DND-41 (cell line): ENCODE measurements around the gene SPATA6.
"Not testable (repeated sequence)": the region's sequence is repeated elsewhere in the genome, so short reads cannot be mapped to it uniquely, and the experiment has no call there.

Source experiments
- ATAC-seq: fragments of 200-7000 bp; cut with Tn5 transposase; 3 replicates; pipeline ENCODE4 v1.9.1; 2021; ENCODE audit warnings: low read depth; ENCODE audit not compliant: insufficient read depth
- DNase-seq: peaks from one replicate; pipeline ENCODE4 v3.0.0-alpha.2; 2020
- H2AFZ ChIP-seq: 2 replicates; pipeline ENCODE4 v1.6.0; 2012; ENCODE audit warnings: low read depth, low read length
- H3K27ac ChIP-seq: 2 replicates; pipeline ENCODE4 v1.5.1; 2012; ENCODE audit warnings: low read length, inconsistent platforms
- H3K27me3 ChIP-seq: fragments of 200-600 bp; sonication (generic); 2 replicates; pipeline ENCODE4 v1.6.0; 2012; ENCODE audit warnings: low read length, mild to moderate bottlenecking, inconsistent platforms; ENCODE audit not compliant: insufficient read depth, poor library complexity
- H3K36me3 ChIP-seq: 2 replicates; pipeline ENCODE4 v1.5.1; 2012; ENCODE audit warnings: low read length, inconsistent platforms; ENCODE audit not compliant: insufficient read depth
- H3K4me1 ChIP-seq: 2 replicates; pipeline ENCODE4 v1.5.1; 2012; ENCODE audit warnings: mild to moderate bottlenecking, low read length; ENCODE audit not compliant: insufficient read depth
- H3K4me2 ChIP-seq: 2 replicates; pipeline ENCODE4 v1.6.0; 2012; ENCODE audit warnings: mild to moderate bottlenecking, moderate library complexity, low read length, inconsistent platforms; ENCODE audit not compliant: insufficient read depth
- H3K4me3 ChIP-seq, 2 experiments: fragments of 200-600 bp in 1 of 2; shearing (Covaris generic) in 1 of 2; 2 replicates each; pipeline ENCODE4 v1.5.1; 2012 to 2016; ENCODE audit warnings: inconsistent platforms in 2 of 2, low read length in 2 of 2, mild to moderate bottlenecking in 2 of 2, low read depth in 1 of 2, moderate library complexity in 1 of 2
- H3K79me2 ChIP-seq: 2 replicates; pipeline ENCODE4 v1.6.0; 2012; ENCODE audit warnings: low read length, inconsistent platforms; ENCODE audit not compliant: insufficient read depth
- H3K9ac ChIP-seq: 2 replicates; pipeline ENCODE4 v1.6.0; 2012; ENCODE audit warnings: low read depth, mild to moderate bottlenecking, inconsistent platforms, low read length, moderate library complexity
- H3K9me3 ChIP-seq: 2 replicates; pipeline ENCODE4 v1.5.1; 2012; ENCODE audit warnings: low read length, moderate library complexity, mild to moderate bottlenecking, inconsistent platforms; ENCODE audit not compliant: insufficient read depth, severe bottlenecking
- H4K20me1 ChIP-seq: 2 replicates; pipeline ENCODE4 v1.6.0; 2012; ENCODE audit warnings: low read length; ENCODE audit not compliant: insufficient read depth
- EZH2 ChIP-seq: IDR thresholded peaks from 3 replicates; pipeline ENCODE4 v1.6.1; 2012; ENCODE audit warnings: borderline replicate concordance, low read depth, mild to moderate bottlenecking, moderate library complexity, low read length, inconsistent platforms; ENCODE audit not compliant: severe bottlenecking
- TF ChIP-seq, protein P1 (sequence below): IDR thresholded peaks from 2 replicates; pipeline ENCODE4 v1.5.1; 2012; ENCODE audit warnings: borderline replicate concordance, low read length, moderate library complexity, mild to moderate bottlenecking; ENCODE audit not compliant: poor library complexity, severe bottlenecking; ENCODE audit errors: extremely low read depth

SPATA6 gene

DNA sequence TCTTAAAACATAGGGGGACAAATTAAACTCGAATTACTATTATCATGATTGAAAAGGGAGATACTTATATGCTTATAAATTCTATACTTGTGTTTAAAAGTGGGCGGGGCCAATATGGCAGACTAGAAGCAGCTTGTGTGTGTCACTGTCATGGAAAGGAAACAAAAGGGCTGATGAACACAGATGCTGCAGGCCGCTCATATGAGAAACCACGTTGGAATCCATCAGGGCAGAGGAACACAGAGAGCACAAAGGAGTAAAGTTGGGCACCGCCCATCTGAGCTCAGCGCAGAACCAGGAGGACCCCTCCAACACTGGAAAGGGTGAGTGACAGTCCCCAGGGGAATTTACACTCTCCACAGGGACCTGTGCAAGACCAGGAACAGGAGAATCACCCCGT, 142.5 kb downstream of the SPATA6 start:
- DNase-seq = no peak
- ATAC-seq = no peak
- H3K79me2 ChIP-seq = no peaks in the 10 kb centered on the region
- H3K4me3 ChIP-seq = no peak overlapping the region
- no peak overlapping the region for H2AFZ ChIP-seq
- H3K4me2 ChIP-seq = no peak overlapping the region
- H3K9ac ChIP-seq = no peak overlapping the region
- no peaks in the 10 kb centered on the region for H3K36me3 ChIP-seq
- H4K20me1 ChIP-seq = no peaks in the 10 kb centered on the region
- no peaks in the 10 kb centered on the region for H3K4me1 ChIP-seq
- peaks cover 8% of the 10 kb centered on the region for H3K9me3 ChIP-seq
- H3K27me3 ChIP-seq = no peaks in the 10 kb centered on the region
- no peak overlapping the region for H3K27ac ChIP-seq
- no peak for TF ChIP-seq EZH2
- TF ChIP-seq, protein P1, sequence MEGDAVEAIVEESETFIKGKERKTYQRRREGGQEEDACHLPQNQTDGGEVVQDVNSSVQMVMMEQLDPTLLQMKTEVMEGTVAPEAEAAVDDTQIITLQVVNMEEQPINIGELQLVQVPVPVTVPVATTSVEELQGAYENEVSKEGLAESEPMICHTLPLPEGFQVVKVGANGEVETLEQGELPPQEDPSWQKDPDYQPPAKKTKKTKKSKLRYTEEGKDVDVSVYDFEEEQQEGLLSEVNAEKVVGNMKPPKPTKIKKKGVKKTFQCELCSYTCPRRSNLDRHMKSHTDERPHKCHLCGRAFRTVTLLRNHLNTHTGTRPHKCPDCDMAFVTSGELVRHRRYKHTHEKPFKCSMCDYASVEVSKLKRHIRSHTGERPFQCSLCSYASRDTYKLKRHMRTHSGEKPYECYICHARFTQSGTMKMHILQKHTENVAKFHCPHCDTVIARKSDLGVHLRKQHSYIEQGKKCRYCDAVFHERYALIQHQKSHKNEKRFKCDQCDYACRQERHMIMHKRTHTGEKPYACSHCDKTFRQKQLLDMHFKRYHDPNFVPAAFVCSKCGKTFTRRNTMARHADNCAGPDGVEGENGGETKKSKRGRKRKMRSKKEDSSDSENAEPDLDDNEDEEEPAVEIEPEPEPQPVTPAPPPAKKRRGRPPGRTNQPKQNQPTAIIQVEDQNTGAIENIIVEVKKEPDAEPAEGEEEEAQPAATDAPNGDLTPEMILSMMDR = no peak

DNA sequence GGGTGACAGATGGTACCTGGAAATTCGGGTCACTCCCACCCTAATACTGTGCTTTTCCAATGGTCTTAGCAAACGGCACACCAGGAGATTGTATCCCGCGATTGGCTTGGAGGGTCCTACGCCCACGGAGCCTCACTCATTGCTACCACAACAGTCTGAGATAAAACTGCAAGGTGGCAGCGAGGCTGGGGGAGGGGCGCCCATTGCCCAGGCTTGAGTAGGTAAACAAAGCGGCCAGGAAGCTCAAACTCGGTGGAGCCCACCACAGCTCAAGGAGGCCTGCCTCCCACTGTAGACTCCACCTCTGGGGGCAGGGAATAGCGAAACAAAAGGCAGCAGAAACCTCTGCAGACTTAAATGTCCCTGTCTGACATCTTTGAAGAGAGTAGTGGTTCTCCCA, 160.2 kb downstream of the SPATA6 start:
- not testable (repeated sequence) for H3K27me3 ChIP-seq, H3K27ac ChIP-seq, DNase-seq, ATAC-seq, H3K79me2 ChIP-seq, H3K4me2 ChIP-seq, H3K9ac ChIP-seq, H3K9me3 ChIP-seq, H3K4me1 ChIP-seq, H2AFZ ChIP-seq, H3K36me3 ChIP-seq, H4K20me1 ChIP-seq, H3K4me3 ChIP-seq

DNA sequence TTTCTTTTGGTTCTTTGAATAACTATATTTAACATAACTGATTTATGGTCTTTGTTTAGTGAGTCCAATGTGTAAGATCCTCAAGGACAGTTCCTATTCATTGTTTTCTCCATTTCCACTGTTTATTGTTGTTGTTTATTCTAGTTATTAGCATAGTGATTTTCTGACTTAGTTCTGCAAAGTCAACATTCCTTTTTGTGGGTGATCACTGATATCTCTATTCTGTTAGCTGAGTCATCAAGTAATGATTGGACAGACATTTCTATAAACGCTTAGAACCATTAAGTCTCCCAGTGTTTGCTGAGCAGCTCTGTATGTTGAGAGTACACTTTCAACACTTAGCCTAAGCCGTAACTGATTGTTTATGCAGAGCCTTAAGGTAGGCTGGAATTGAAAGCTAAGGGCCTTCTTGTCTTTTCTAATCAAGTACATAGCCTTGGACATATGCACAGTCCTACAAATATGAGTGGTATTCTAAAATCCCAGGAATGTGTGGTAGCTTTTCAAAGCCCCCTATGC, 162.4 kb downstream of the SPATA6 start:
- Histone ChIP-seq H3K9ac (no peak overlapping the region), H3K4me1 (no peaks in the 10 kb centered on the region), H3K79me2 (no peaks in the 10 kb centered on the region), H3K27me3 (no peaks in the 10 kb centered on the region), H3K4me3 (no peak overlapping the region), H3K27ac (no peak overlapping the region), H4K20me1 (no peaks in the 10 kb centered on the region), H3K36me3 (no peaks in the 10 kb centered on the region), H2AFZ (no peak overlapping the region), H3K4me2 (no peak overlapping the region), H3K9me3 (peaks cover 2% of the 10 kb centered on the region)
- ATAC-seq (no peak), DNase-seq (no peak)
- TF ChIP-seq, protein P1 = no peak
- no peak for TF ChIP-seq EZH2

DNA sequence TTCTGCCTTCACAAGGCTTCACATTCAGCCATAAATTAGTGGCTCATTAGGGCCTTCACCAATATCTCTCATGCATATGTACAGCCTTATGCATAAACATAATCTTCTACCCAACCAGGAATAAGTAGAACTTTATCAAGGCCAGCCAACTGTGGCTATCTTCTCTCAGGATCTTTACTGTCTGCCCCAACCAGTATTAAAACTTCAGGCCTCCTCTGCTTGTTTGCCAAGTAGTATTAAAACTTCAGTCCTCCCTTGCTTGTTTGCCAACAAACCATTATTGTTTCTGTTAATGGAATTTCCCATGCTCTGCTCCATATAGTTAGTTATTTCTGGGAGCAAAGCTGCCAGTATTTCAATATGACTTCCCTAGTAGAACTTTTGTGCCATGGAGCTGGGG, 169.4 kb downstream of the SPATA6 start:
- ATAC-seq (no peak), DNase-seq (no peak)
- Histone ChIP-seq H3K27me3 (no peaks in the 10 kb centered on the region), H3K79me2 (no peaks in the 10 kb centered on the region), H3K36me3 (no peaks in the 10 kb centered on the region), H3K9ac (no peak overlapping the region), H4K20me1 (no peaks in the 10 kb centered on the region), H3K9me3 (no peaks in the 10 kb centered on the region), H3K4me1 (no peaks in the 10 kb centered on the region), H3K4me3 (no peak overlapping the region), H3K4me2 (no peak overlapping the region), H2AFZ (no peak overlapping the region), H3K27ac (no peak overlapping the region)
- TF ChIP-seq, protein P1 = no peak
- TF ChIP-seq EZH2 = no peak
